Neural cell (in vitro differentiated cells): ENCODE data around the gene MT4.

Experiments used
- EP300 ChIP-seq: fragments of 450-650 bp; conservative IDR thresholded peaks from 2 replicates; pipeline ENCODE4 v1.6.1; 2014; ENCODE audit warnings: antibody characterized with exemption, mild to moderate bottlenecking, moderate library complexity; ENCODE audit not compliant: poor library complexity, severe bottlenecking
- EZH2 ChIP-seq: fragments of 200-600, 300-800 bp; shearing (Covaris generic), sonication (generic); IDR thresholded peaks from 2 replicates; pipeline ENCODE4 v1.6.1; 2014; ENCODE audit warnings: antibody characterized with exemption, low read length, borderline replicate concordance, mild to moderate bottlenecking; ENCODE audit not compliant: insufficient read depth, poor library complexity, severe bottlenecking
- POLR2AphosphoS5 ChIP-seq: IDR thresholded peaks from 2 replicates; pipeline ENCODE4 v1.6.1; 2012
- TF ChIP-seq, protein P1 (sequence below): IDR thresholded peaks from 2 replicates; pipeline ENCODE4 v1.6.1; 2012; ENCODE audit warnings: borderline replicate concordance
- TF ChIP-seq, protein P2 (sequence below): fragments of 450-650 bp; IDR thresholded peaks from 2 replicates; pipeline ENCODE4 v1.5.1; 2014; ENCODE audit warnings: antibody characterized with exemption, mild to moderate bottlenecking, moderate library complexity; ENCODE audit not compliant: poor library complexity, severe bottlenecking

DNA sequence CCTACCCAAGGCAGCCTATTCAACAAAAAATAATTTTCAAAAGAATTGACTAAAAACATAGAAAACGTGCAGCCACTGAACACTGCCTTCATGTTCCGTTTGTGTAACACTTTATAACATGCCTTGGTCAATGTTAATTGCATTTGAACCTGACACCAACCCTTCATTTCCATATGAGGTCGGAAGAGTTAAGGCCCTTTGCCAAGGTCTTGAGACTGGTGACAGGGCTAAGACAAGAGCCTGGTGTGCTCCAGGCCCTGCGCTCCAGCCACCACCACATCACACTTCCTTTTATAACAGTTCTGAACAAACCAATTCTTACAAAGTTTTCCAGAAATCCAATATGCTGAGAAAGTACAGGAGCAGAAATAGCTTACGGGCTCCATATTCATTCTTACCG is 49.2 kb upstream of the MT4 start:
- TF ChIP-seq, protein P1, sequence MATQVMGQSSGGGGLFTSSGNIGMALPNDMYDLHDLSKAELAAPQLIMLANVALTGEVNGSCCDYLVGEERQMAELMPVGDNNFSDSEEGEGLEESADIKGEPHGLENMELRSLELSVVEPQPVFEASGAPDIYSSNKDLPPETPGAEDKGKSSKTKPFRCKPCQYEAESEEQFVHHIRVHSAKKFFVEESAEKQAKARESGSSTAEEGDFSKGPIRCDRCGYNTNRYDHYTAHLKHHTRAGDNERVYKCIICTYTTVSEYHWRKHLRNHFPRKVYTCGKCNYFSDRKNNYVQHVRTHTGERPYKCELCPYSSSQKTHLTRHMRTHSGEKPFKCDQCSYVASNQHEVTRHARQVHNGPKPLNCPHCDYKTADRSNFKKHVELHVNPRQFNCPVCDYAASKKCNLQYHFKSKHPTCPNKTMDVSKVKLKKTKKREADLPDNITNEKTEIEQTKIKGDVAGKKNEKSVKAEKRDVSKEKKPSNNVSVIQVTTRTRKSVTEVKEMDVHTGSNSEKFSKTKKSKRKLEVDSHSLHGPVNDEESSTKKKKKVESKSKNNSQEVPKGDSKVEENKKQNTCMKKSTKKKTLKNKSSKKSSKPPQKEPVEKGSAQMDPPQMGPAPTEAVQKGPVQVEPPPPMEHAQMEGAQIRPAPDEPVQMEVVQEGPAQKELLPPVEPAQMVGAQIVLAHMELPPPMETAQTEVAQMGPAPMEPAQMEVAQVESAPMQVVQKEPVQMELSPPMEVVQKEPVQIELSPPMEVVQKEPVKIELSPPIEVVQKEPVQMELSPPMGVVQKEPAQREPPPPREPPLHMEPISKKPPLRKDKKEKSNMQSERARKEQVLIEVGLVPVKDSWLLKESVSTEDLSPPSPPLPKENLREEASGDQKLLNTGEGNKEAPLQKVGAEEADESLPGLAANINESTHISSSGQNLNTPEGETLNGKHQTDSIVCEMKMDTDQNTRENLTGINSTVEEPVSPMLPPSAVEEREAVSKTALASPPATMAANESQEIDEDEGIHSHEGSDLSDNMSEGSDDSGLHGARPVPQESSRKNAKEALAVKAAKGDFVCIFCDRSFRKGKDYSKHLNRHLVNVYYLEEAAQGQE, result no peak
- TF ChIP-seq, protein P2, sequence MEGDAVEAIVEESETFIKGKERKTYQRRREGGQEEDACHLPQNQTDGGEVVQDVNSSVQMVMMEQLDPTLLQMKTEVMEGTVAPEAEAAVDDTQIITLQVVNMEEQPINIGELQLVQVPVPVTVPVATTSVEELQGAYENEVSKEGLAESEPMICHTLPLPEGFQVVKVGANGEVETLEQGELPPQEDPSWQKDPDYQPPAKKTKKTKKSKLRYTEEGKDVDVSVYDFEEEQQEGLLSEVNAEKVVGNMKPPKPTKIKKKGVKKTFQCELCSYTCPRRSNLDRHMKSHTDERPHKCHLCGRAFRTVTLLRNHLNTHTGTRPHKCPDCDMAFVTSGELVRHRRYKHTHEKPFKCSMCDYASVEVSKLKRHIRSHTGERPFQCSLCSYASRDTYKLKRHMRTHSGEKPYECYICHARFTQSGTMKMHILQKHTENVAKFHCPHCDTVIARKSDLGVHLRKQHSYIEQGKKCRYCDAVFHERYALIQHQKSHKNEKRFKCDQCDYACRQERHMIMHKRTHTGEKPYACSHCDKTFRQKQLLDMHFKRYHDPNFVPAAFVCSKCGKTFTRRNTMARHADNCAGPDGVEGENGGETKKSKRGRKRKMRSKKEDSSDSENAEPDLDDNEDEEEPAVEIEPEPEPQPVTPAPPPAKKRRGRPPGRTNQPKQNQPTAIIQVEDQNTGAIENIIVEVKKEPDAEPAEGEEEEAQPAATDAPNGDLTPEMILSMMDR, result no peak
- no peak for TF ChIP-seq EZH2
- TF ChIP-seq POLR2AphosphoS5, result no peak
- no peak for TF ChIP-seq EP300
